Ascending aorta (tissue), 2 donors: ENCODE results near the gene CDX1. TPM values are rescaled to one million over a fixed set of nuclear protein-coding genes. Genes with fewer than 3 reads are reported as not detected.

Experiments
- DNase-seq, 2 donors: peaks; one replicate each; pipeline ENCODE4 v3.0.0-alpha.2; 2019; ENCODE audit warnings: low spot score in 2 of 2
- H3K27ac ChIP-seq, 2 donors: fragments of 200-600 bp; sonication (generic); one replicate each; pipeline ENCODE4 v1.5.1; 2016 to 2017; ENCODE audit warnings: mild to moderate bottlenecking in 1 of 2
- H3K27me3 ChIP-seq: fragments of 200-600 bp; sonication (generic); one replicate; pipeline ENCODE4 v1.5.1; 2017
- H3K36me3 ChIP-seq, 2 donors: fragments of 200-600 bp; sonication (generic); one replicate each; pipeline ENCODE4 v1.5.1; 2016
- H3K4me1 ChIP-seq, 2 donors: fragments of 200-600 bp; sonication (generic); one replicate each; pipeline ENCODE4 v1.5.1; 2016 to 2017; ENCODE audit warnings: mild to moderate bottlenecking in 1 of 2
- H3K4me3 ChIP-seq, 2 donors: fragments of 200-600 bp; sonication (generic); one replicate each; pipeline ENCODE4 v1.5.1; 2016 to 2017; ENCODE audit warnings: mild to moderate bottlenecking in 1 of 2
- H3K9me3 ChIP-seq, 2 donors: fragments of 200-600 bp; sonication (generic); one replicate each; pipeline ENCODE4 v1.5.1; 2016
- CTCF ChIP-seq, 3 experiments: fragments of 200-600 bp in 2 of 3; fragments of 450-650 bp in 1 of 3; sonication (generic) in 2 of 3; IDR thresholded peaks; one replicate each; pipeline ENCODE4 v1.5.1; 2016 to 2019; ENCODE audit warnings: antibody characterized with exemption in 3 of 3, mild to moderate bottlenecking in 1 of 3, moderate library complexity in 1 of 3
- intact Hi-C: fragments of 100-400 bp; cut with DNase I; formaldehyde crosslinking; loops from one replicate; pipeline ENCODE4 v1.15.1; 2023
- total RNA-seq: library from RNA; depleted of rRNA; stranded (reverse); fragments of >200 nt; gene quantifications from one replicate; pipeline ENCODE4 v1.1.0, GENCODE V29; 2016

The CDX1 gene
- total RNA-seq, 1 donor from 2014 or later, result not detected

- peak in 1 of 2 donors; percentile 64 for DNase-seq
- Histone ChIP-seq H3K4me1 (peaks cover 28 to 52% of the 10 kb centered on the region in 2 donors), H3K9me3 (no peaks in the 10 kb centered on the region), H3K27me3 (no peaks in the 10 kb centered on the region), H3K27ac (peak overlapping the region; percentile 98 to 99), H3K36me3 (no peaks in the 10 kb centered on the region), H3K4me3 (no peak overlapping the region)
- TF ChIP-seq CTCF (IDR thresholded peaks at IDR 0.05), result no peak
- intact Hi-C loops, result loop anchor here (10.0 kb wide), 1 partner anchor 626 kb away; no protein-coding TSS in a partner anchor
These were observed 8.2 kb upstream of the CDX1 start for GRCh38 chr5:150158170-150158949.

GRCh38 chr5:150159031-150159430 is 7.5 kb upstream of the CDX1 start:
- peak overlapping the region; percentile 98 to 99 for H3K27ac ChIP-seq

GRCh38 chr5:150159741-150160179 is 6.8 kb upstream of the CDX1 start:
- H3K4me3 ChIP-seq, result no peak overlapping the region
- intact Hi-C loops, result loop anchor here (2.0 to 10.0 kb wide), 3 partner anchors 17 to 625 kb away; no protein-coding TSS in a partner anchor
- H3K4me1 ChIP-seq, result peaks cover 28 to 61% of the 10 kb centered on the region in 2 donors
- peak overlapping the region; percentile 98 to 99 for H3K27ac ChIP-seq
- H3K27me3 ChIP-seq, result no peaks in the 10 kb centered on the region
- DNase-seq, result peak in 1 of 2 donors; percentile 83
- no peaks in the 10 kb centered on the region for H3K9me3 ChIP-seq
- no peaks in the 10 kb centered on the region for H3K36me3 ChIP-seq
- TF ChIP-seq CTCF (IDR thresholded peaks at IDR 0.05), result no peak

More at GRCh38 chr5:150159031-150159430, 7.5 kb upstream of the CDX1 start:
- intact Hi-C loops, result loop anchor here (10.0 kb wide), 1 partner anchor 626 kb away; no protein-coding TSS in a partner anchor
- DNase-seq, result no peak
- Histone ChIP-seq H3K27me3 (no peaks in the 10 kb centered on the region), H3K9me3 (no peaks in the 10 kb centered on the region), H3K4me1 (peaks cover 28 to 58% of the 10 kb centered on the region in 2 donors), H3K36me3 (no peaks in the 10 kb centered on the region), H3K4me3 (no peak overlapping the region)
- TF ChIP-seq CTCF (IDR thresholded peaks at IDR 0.05), result no peak

GRCh38 chr5:150160448-150161081 is 6.0 kb upstream of the CDX1 start:
- H3K9me3 ChIP-seq, result no peaks in the 10 kb centered on the region

More at GRCh38 chr5:150160448-150161081, 6.0 kb upstream of the CDX1 start:
- no peak for DNase-seq
- intact Hi-C loops, result loop anchor here (1.0 to 2.0 kb wide), 4 partner anchors 16 to 58 kb away; no protein-coding TSS in a partner anchor
- TF ChIP-seq CTCF (IDR thresholded peaks at IDR 0.05), result no peak
- Histone ChIP-seq H3K36me3 (no peaks in the 10 kb centered on the region), H3K27me3 (no peaks in the 10 kb centered on the region), H3K4me3 (no peak overlapping the region), H3K4me1 (peaks cover 28 to 61% of the 10 kb centered on the region in 2 donors), H3K27ac (peak overlapping the region; percentile 98 to 99)
